GM19395 (cell line): Measurements from ENCODE around the gene CCDC61.
A peak's percentile ranks its signal among the peaks of the same experiment; 100 is the strongest.

ENCODE experiments used
- ATAC-seq: cut with Tn5 transposase; IDR thresholded peaks from one replicate; pipeline ENCODE4 v1.9.1; 2021; ENCODE audit warnings: mild to moderate bottlenecking, moderate library complexity; ENCODE audit not compliant: unreplicated experiment

The CCDC61 gene

DNA sequence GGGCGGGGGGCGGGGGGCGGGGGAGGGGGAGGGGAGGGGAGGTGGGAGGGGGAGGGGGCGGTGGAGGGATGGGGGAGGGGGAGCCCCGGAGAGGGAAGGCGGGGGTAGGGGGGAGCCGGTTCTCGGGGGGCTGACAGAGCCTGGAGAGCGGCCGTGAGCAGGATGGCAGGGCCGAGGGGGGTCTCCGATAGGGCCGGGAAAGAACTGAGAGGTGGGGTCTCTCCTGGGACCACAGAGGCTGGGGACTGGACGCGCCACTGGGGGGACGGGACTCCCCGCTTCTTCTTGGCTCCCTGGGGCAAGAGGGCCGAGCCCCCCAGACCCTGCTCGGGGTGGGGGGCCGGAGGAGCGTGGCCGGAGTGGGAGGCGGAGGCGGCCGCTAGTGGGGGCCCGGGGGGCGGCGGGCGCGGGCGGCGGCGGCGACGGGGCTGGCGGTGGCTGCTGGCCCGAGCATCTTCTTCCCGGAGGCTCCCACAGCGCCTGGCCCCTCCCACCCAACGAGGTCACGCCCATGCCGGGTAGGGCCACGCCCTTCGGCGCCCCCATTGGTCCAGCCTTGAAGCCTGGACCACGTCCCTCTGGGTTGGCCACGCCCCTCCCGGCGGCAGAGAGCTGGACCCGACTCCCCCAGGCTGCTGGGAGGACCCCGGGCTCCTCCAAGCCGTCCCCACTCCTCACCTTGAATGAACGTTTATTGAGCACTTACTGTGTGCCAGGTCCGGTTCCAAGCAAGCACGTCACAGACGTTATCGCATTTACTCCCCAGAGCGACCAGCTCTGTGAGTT, 21.5 kb upstream of the CCDC61 start, which contains the start of gene NOVA2:
Gene NOVA2, minus strand, starts transcription at position 313 of the 786 bp plus-strand sequence. CDS start 514 bp downstream, outside the sequence.
- ATAC-seq, result no peak

DNA sequence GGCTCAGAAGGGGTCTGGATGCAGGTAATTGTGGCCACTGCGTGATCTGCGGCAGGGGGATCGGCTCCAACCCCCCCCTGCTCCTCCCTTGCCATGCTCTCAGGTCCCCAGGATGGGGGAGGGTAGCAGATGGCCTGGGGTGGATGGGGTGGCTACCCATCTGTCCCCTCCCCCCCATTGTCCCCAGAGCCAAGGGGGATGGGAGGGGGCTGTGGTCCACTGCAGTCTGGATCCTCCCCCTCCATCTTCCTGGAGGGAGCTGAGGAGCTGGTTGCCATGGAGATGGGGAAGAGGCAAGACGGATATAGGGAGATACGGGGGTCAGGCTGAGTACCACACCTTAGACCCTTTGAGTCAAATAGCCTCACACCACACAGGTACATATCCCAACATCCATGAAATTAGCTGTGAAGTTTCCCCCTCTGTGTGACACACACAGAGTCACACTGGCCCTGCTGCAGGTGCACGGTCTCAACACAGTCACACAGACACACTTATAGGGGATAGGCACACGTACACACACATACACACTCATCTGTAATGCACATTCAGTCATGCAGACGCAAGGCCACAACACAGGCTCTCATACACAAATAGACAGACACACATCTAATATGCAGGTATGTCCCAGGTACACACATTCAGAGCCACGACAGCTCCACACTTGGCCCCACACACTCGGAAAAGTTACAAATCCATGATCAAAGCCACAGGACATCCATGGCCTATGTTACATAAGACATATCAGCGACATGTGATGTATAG, 19.8 kb upstream of the CCDC61 start:
- ATAC-seq, result no peak

DNA sequence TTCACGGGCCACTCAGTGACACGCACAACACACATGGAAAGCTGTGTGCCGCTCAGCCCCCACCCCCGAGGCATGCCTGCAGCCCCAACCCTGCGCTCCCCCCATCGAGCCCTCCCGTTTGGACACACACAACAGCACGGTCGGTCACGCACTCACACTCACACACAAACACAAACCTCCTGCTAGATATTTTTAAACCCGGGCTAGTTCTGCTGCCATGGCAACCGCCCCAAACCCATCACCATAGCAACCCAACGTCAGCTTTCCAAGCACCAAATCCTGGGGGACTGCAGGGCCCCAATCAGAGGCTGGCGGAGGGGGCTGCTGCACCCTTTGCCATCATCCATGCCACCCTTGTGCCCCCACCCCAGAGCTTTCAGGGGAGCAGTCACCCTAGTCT, 19.1 kb upstream of the CCDC61 start:
- no peak for ATAC-seq

- ATAC-seq, result no peak
Observed at GRCh38 chr19:45978156-45978555, 17.1 kb upstream of the CCDC61 start.

GRCh38 chr19:45981350-45981749, 13.9 kb upstream of the CCDC61 start:
- no peak for ATAC-seq

DNA sequence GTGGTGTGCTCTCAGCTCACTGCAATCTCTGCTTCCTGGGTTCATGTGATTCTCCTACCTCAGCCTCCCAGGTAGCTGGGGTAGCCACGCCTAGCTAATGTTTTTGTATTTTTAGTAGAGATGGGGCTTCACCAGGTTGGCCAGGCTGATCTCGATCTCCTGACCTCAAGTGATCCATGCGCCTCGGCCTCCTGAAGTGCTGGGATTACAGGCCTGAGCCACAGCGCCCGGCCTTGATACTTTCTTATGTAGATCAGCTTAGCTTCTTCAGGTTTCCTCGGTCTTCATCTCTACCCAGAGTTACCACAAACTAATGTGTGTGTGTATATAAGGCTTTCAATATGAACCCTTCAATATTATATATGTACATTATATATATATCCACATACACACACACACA, 9.9 kb upstream of the CCDC61 start:
- no peak for ATAC-seq

DNA sequence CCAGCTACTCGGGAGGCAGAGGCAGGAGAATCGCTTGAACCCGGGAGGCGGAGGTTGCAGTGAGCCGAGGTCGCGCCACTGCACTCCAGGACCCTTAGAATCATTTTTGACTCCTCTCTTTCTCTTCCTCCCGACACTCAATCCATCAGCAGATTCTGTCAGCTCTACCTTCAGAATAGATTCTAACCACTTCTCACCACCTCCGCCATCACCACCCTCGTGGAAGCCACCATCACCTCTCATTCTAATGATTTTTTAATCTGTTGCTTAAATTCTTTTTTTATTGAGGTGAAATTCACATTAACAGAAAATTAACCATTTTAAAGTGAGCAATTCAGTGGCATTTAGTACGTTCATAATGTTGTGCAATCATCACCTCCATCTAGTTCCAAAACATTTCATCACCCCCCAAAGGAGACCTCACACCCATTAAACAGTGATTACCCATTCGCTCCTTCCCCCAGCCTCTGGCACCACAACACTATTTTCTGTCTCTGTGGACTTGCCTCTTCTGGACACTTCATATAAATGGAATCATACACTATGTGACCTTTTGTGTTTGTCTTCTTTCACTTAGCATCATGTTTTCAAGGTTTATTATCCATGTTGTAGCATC, 5.0 kb upstream of the CCDC61 start:
- no peak for ATAC-seq

GRCh38 chr19:45994456-45994997, 740 bp upstream of the CCDC61 start:
- peak; percentile 9 for ATAC-seq

- no peak for ATAC-seq
Observed at GRCh38 chr19:45995715-45996385, 583 bp downstream of the CCDC61 start.

DNA sequence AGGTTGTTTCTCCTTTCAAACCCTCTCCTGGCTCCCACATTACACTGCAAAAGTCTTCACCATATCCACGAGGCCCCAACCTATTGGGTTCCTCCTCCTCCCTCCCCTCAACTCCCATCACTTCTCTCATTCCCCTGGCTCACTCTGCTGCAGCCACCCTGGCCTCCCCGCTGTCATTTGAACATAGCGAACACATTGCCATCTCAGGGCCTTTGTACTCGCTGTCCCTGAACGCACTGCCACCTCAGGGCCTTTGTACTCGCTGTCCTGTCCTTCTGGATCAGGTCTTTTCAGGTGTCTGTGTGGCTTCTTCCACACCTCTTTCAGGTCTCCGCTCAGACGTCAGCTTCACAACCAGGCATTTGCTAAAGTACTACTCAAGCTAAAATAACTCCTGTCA, 1.7 kb downstream of the CCDC61 start:
- ATAC-seq, result no peak

DNA sequence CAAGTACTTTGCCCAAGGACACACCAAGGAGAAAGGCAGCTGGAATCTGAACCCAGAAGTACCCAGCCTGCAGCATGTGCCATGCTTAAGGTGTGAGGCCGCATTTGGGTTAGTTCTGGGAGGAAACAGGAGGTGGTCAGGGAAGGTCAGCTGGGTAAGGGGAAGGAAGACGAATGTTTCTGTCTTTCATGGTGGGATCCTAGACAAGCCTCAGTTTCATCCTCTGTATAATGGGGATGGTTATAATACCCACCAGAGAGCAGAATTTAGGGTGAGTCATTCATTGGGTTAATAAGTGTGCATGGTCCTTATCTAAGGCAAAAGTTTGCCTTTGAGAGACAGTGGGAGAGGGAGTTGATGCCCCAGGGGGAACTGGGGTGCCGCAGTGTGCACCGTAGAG, 3.6 kb downstream of the CCDC61 start:
- no peak for ATAC-seq

DNA sequence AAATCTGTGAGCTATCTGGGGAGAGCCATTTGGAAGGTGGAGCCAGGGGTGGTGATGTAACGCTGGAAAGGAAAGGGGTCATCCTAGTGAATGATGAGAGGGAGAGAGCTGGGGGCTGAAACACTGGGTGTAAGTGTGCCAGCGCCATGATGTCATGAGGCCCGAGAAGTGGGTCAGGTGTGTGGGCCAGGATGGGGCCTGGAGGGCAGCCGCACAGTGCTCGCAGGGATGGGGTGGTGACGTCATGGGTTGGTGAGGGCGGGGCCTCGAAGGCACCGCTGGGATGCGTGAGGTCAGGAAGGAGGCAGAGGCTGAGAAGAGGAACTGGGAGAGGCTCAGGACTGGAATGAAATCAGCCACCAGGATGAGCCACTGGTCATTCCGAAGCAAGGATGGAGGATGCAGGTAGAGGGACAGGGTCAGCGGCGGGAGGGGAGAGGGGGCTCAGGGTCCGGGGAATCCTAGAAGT, 4.4 kb downstream of the CCDC61 start:
- no peak for ATAC-seq

GRCh38 chr19:46000491-46001246, 5.4 kb downstream of the CCDC61 start:
- no peak for ATAC-seq

- no peak for ATAC-seq
Observed at GRCh38 chr19:46002678-46003275, 7.5 kb downstream of the CCDC61 start.

DNA sequence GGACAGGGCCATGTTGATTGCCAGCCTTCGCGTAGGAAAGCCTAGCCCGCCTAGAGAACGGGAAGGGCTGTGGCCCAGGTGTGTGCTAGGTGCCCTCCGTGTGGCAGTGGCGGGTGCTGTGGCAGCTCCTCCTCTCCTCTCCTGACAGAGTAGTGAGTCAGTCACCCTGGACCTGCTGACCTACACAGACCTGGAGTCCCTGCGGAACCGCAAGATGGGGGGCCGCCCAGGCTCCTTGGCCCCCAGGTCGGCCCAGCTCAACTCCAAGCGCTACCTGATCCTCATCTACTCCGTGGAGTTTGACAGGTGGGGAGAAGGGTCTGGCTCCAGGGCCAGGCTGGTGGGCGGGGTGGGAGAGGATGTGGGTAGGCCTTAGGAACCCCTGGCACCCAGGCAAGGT, 11.1 kb downstream of the CCDC61 start:
- ATAC-seq, result no peak

- ATAC-seq, result no peak
Observed at GRCh38 chr19:46009530-46010510, 14.6 kb downstream of the CCDC61 start.

GRCh38 chr19:46014534-46014933, 19.3 kb downstream of the CCDC61 start:
- ATAC-seq, result no peak

DNA sequence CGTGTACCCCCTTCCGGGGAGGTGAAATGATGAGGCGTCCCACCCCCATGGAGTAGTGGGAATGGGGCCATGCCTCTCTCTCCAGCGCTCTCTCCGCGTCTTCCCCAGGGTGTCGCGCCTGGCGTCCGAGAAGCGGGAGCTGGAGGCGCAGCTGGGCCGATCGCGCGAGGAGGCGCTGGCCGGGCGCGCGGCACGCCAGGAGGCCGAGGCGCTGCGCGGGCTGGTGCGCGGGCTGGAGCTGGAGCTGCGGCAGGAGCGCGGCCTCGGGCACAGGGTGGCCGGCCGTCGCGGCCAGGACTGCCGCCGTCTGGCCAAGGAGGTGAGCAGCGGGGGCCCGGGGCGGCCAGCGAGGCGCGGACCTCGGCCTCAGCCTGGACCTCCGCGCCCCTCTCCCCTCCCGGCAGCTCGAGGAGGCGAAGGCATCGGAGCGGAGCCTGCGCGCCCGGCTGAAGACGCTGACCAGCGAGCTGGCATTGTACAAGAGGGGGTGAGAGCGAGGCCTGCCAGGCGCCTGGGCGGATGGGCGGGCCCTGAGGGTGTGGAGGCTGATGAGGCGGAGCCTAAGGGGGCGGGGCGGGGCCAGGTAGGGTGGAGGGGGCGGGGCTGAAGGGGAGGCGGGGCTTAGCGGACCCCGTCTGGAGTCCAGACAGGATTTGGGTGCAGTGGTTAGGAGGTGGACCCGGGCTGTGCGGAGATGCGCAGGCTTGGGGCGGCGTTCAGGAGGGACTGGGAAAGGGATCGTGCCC, 19.8 kb downstream of the CCDC61 start:
- ATAC-seq, result no peak
